GM18870 (cell line): ENCODE measurements around the gene STIM2.
"Not testable (repeated sequence)": the region's sequence is repeated elsewhere in the genome, so short reads cannot be mapped to it uniquely, and the experiment has no call there.

Experiments used
- ATAC-seq: cut with Tn5 transposase; IDR thresholded peaks from one replicate; pipeline ENCODE4 v1.9.1; 2021; ENCODE audit warnings: moderate library complexity; ENCODE audit not compliant: unreplicated experiment

The STIM2 gene

GRCh38 chr4:26860157-26860921 is at the start of gene STIM2:
Gene STIM2, plus strand, starts transcription at chr4:26860841.
- peak; percentile 54 for ATAC-seq

GRCh38 chr4:26811571-26811970 is 49.1 kb upstream of the STIM2 start:
- not testable (repeated sequence) for ATAC-seq

GRCh38 chr4:26812049-26812714 is 48.5 kb upstream of the STIM2 start:
- no peak for ATAC-seq

- ATAC-seq = no peak
Measured at GRCh38 chr4:26813698-26814097, 46.9 kb upstream of the STIM2 start.

GRCh38 chr4:26815199-26815598 is 45.4 kb upstream of the STIM2 start:
- no peak for ATAC-seq

- ATAC-seq = no peak
Measured at GRCh38 chr4:26815706-26816105, 44.9 kb upstream of the STIM2 start.

- no peak for ATAC-seq
Measured at GRCh38 chr4:26819026-26819425, 41.6 kb upstream of the STIM2 start.

- no peak for ATAC-seq
Measured at GRCh38 chr4:26819478-26820095, 41.1 kb upstream of the STIM2 start.

GRCh38 chr4:26820346-26820745 is 40.3 kb upstream of the STIM2 start:
- ATAC-seq = no peak

GRCh38 chr4:26821031-26821430 is 39.6 kb upstream of the STIM2 start:
- no peak for ATAC-seq

GRCh38 chr4:26821677-26822503 is 38.8 kb upstream of the STIM2 start:
- ATAC-seq = no peak

- ATAC-seq = peak; percentile 65
Measured at GRCh38 chr4:26822546-26822945, 38.1 kb upstream of the STIM2 start.

- ATAC-seq = not testable (repeated sequence)
Measured at GRCh38 chr4:26822974-26823373, 37.7 kb upstream of the STIM2 start.

GRCh38 chr4:26823583-26823982 is 37.1 kb upstream of the STIM2 start:
- no peak for ATAC-seq

- no peak for ATAC-seq
Measured at GRCh38 chr4:26824667-26825066, 36.0 kb upstream of the STIM2 start.

- peak; percentile 86 for ATAC-seq
Measured at GRCh38 chr4:26826721-26827120, 33.9 kb upstream of the STIM2 start.

- ATAC-seq = not testable (repeated sequence)
Measured at GRCh38 chr4:26827336-26827735, 33.3 kb upstream of the STIM2 start.

- no peak for ATAC-seq
Measured at GRCh38 chr4:26827798-26828197, 32.8 kb upstream of the STIM2 start.

- ATAC-seq = no peak
Measured at GRCh38 chr4:26829018-26829417, 31.6 kb upstream of the STIM2 start.

GRCh38 chr4:26830033-26830432 is 30.6 kb upstream of the STIM2 start:
- ATAC-seq = no peak

GRCh38 chr4:26830701-26831100 is 29.9 kb upstream of the STIM2 start:
- ATAC-seq = no peak
